B cell (primary cell): ENCODE results near the gene LIG4. TPM values are rescaled to one million over a fixed set of nuclear protein-coding genes. Genes with fewer than 3 reads are reported as not detected.

Source experiments
- ATAC-seq: fragments of 200-7000 bp; cut with Tn5 transposase; one replicate; pipeline ENCODE4 v1.10.0; 2021; ENCODE audit warnings: low read depth, mild to moderate bottlenecking, moderate number of reproducible peaks, moderate library complexity
- CTCF ChIA-PET: fragments of 350-600 bp; sonication (Branson Sonifier 250); formaldehyde crosslinking; loops from one replicate; lab custom pipeline; 2021; ENCODE audit warnings: antibody characterized with exemption, inconsistent platforms; lab: Charles Lee
- POLR2A ChIA-PET: fragments of 350-600 bp; sonication (Branson Sonifier 250); formaldehyde crosslinking; loops from one replicate; lab custom pipeline; 2021; ENCODE audit warnings: antibody characterized with exemption; lab: Charles Lee
- DNase-seq: peaks from one replicate; pipeline ENCODE4 v3.0.0; 2013
- H2AFZ ChIP-seq: 2 replicates; pipeline ENCODE4 v1.6.1; 2012; ENCODE audit warnings: mild to moderate bottlenecking, low read depth, low read length; ENCODE audit not compliant: insufficient read depth, poor library complexity, severe bottlenecking
- H3K27ac ChIP-seq, 2 donors: 1 replicate in 1 of 2; 2 replicates in 1 of 2; pipeline ENCODE4 v1.5.1; 2012 to 2013; ENCODE audit warnings: low read length in 2 of 2, mild to moderate bottlenecking in 2 of 2, moderate library complexity in 1 of 2
- H3K27me3 ChIP-seq, 4 experiments: fragments of 200-600 bp in 1 of 4; sonication (generic) in 1 of 4; replicated peaks in 1 of 4; 1 replicate in 2 of 4; 2 replicates in 2 of 4; pipeline versions ENCODE4 v1.6.1 to v1.7.0; 2013 to 2016; ENCODE audit warnings: low read length in 3 of 4, mild to moderate bottlenecking in 2 of 4, mixed read lengths in 1 of 4, moderate library complexity in 1 of 4; ENCODE audit not compliant: insufficient read depth in 4 of 4, control insufficient read depth in 3 of 4; ENCODE audit errors: control extremely low read depth in 1 of 4
- H3K36me3 ChIP-seq, 2 experiments: replicated peaks in 1 of 2; 1 replicate in 1 of 2; 2 replicates in 1 of 2; pipeline versions ENCODE4 v1.6.1 to v1.7.1; 2013; ENCODE audit warnings: low read length in 1 of 2; ENCODE audit not compliant: insufficient read depth in 2 of 2, control insufficient read depth in 1 of 2; ENCODE audit errors: control extremely low read depth in 1 of 2, extremely low read depth in 1 of 2
- H3K4me1 ChIP-seq, 2 donors: fragments of 200-600 bp in 1 of 2; sonication (generic) in 1 of 2; 1 replicate in 1 of 2; 2 replicates in 1 of 2; pipeline versions ENCODE4 v1.5.1 to v1.6.1; 2013 to 2017; ENCODE audit warnings: low read length in 2 of 2; ENCODE audit not compliant: control insufficient read depth in 2 of 2, insufficient read depth in 2 of 2
- H3K4me2 ChIP-seq: replicated peaks from 2 replicates; pipeline ENCODE3; 2012; ENCODE audit warnings: mild to moderate bottlenecking, low read depth, low read length; ENCODE audit not compliant: poor library complexity, severe bottlenecking
- H3K4me3 ChIP-seq, 5 experiments: fragments of 200-600 bp in 1 of 5; sonication (generic) in 1 of 5; 1 replicate in 3 of 5; 2 replicates in 2 of 5; pipeline versions ENCODE4 v1.5.1 to v1.7.0; 2011 to 2016; ENCODE audit warnings: low read length in 4 of 5, mild to moderate bottlenecking in 4 of 5, low read depth in 2 of 5, control low read depth in 1 of 5, moderate library complexity in 1 of 5; ENCODE audit not compliant: insufficient read depth in 1 of 5; ENCODE audit errors: control extremely low read depth in 1 of 5, extremely low read depth in 1 of 5
- H3K79me2 ChIP-seq: fragments of 200-600 bp; sonication (generic); one replicate; pipeline ENCODE4 v1.6.0; 2016; ENCODE audit warnings: low read length; ENCODE audit not compliant: control insufficient read depth, insufficient read depth
- H3K9ac ChIP-seq: fragments of 200-600 bp; sonication (generic); 2 replicates; pipeline ENCODE4 v1.6.1; 2017; ENCODE audit warnings: mild to moderate bottlenecking, low read length, moderate library complexity
- H3K9me3 ChIP-seq, 3 donors: one replicate each; pipeline versions ENCODE4 v1.6.1 to v1.7.1; 2013; ENCODE audit warnings: low read length in 2 of 3; ENCODE audit not compliant: control insufficient read depth in 2 of 3, insufficient read depth in 1 of 3; ENCODE audit errors: control extremely low read depth in 1 of 3
- H4K20me1 ChIP-seq: 2 replicates; pipeline ENCODE4 v1.6.0; 2012; ENCODE audit warnings: mild to moderate bottlenecking, low read length; ENCODE audit not compliant: insufficient read depth, control insufficient read depth, poor library complexity, severe bottlenecking
- H3K27ac Mint-ChIP-seq: one replicate; pipeline ENCODE4 v1.8.0; 2021; ENCODE audit warnings: mixed read lengths
- H3K27me3 Mint-ChIP-seq: one replicate; pipeline ENCODE4 v1.8.0; 2021; ENCODE audit warnings: mixed read lengths
- H3K4me1 Mint-ChIP-seq: one replicate; pipeline ENCODE4 v1.8.0; 2021; ENCODE audit warnings: mixed read lengths
- H3K4me3 Mint-ChIP-seq: one replicate; pipeline ENCODE4 v1.8.0; 2021; ENCODE audit warnings: mixed read lengths
- H3K9me3 Mint-ChIP-seq: one replicate; pipeline ENCODE4 v1.8.0; 2022; ENCODE audit warnings: mixed read lengths; ENCODE audit not compliant: insufficient read depth
- EZH2 ChIP-seq: IDR thresholded peaks from 2 replicates; pipeline ENCODE4 v1.6.1; 2012; ENCODE audit warnings: borderline replicate concordance, low read depth, mild to moderate bottlenecking, moderate library complexity, low read length; ENCODE audit not compliant: insufficient read depth, poor library complexity, severe bottlenecking
- WGBS: methylation state at CpG from one replicate; pipeline ENCODE4 v1.1.5; 2013; ENCODE audit warnings: missing lambda C conversion rate; ENCODE audit not compliant: insufficient coverage; 5-methylcytosine and 5-hydroxymethylcytosine counted together
- intact Hi-C: fragments of 100-400 bp; cut with micrococcal nuclease; formaldehyde crosslinking; loops from one replicate; pipeline ENCODE4 v1.10.0; 2022
- polyA plus RNA-seq: library from polyadenylated mRNA; depleted of rRNA; stranded (reverse); fragments of >200 nt; gene quantifications from 2 replicates; pipeline ENCODE4 v1.2.3, GENCODE V29; 2012
- total RNA-seq, 2 donors: library from RNA; stranded (reverse); fragments of 120-200 nt in 1 of 2; gene quantifications; 1 replicate in 1 of 2; 2 replicates in 1 of 2; pipeline versions ENCODE4 v1.2.3 to v1.2.4, GENCODE V29; 2013 to 2022
- TF ChIP-seq, protein P1 (sequence below): fragments of 200-600 bp; IDR thresholded peaks from one replicate; pipeline ENCODE4 v1.8.0; 2022; ENCODE audit warnings: antibody characterized with exemption, mild to moderate bottlenecking

Gene LIG4
- total and polyA plus RNA-seq, 2 donors (not counting 1 experiment from before 2014, with no cell fraction given): 6.6 to 22.3 TPM

DNA sequence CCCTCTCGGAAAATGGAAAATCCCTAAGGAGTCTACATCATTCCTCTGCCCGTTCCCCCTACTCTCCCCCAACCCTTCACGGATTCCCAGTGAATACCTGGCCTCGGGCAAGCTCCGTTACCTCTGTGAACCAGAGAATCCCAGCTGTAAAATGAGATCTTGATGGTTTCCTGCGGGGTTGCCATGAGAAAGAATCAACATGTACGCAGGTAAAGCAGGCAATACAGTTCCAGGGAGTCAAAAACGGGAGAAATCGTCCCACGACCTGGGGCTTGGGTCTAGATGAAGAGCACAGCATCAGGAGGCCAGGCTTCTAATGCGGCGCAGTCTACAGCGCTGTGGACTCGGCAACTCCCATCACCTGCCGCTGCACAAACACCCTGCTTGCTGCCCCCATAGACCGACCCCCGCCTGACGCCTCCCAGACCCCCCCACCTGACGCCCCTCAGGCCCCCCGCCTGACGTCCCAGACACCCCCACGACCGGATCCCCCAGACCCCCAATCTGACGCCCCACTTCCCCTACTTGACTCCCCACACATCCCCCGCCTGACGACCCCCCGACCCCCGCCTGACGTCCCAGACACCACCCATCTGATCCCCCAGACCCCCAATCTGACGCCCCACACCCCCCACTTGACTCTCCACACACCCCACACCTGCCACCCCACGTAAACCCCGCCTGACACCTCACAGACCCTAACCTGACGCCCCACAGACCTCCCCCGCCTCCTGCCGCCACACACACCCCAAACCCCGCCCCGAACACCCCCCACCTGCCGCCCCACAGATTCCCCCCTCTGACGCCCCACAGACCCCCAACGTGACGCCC, 680 bp downstream of the LIG4 start:
- Mint-ChIP-seq H3K27ac (peak overlapping the region; percentile 95), H3K9me3 (no peaks in the 10 kb centered on the region), H3K4me3 (peak overlapping the region; percentile 93), H3K4me1 (peaks cover 59% of the 10 kb centered on the region), H3K27me3 (no peaks in the 10 kb centered on the region)
- Histone ChIP-seq H3K9ac (peak overlapping the region; percentile 62), H3K4me2 (peak overlapping the region; percentile 73), H3K27ac (peak overlapping the region; percentile 67 to 91), H3K4me1 (peaks cover 54 to 56% of the 10 kb centered on the region in 2 donors), H2AFZ (peak overlapping the region; percentile 43), H3K79me2 (peaks cover 65% of the 10 kb centered on the region), H3K9me3 (no peaks in the 10 kb centered on the region), H3K36me3 (peaks cover 8 to 13% of the 10 kb centered on the region in 2 experiments), H3K4me3 (peak overlapping the region; percentile 14 to 72 (median 60)), H4K20me1 (no peaks in the 10 kb centered on the region), H3K27me3 (no peaks in the 10 kb centered on the region)
- POLR2A ChIA-PET: interaction anchor here (0.6 to 1.0 kb wide), 3 partner anchors 13 to 54 kb away, joined by 3 to 8 read pairs (median 3); no protein-coding TSS in a partner anchor
- intact Hi-C loops: loop anchor here (2.0 to 10.0 kb wide), 3 partner anchors 30 to 1573 kb away; partner anchors contain the start of gene IRS2
- ATAC-seq (peak; percentile 1), DNase-seq (peak; percentile 52)
- TF ChIP-seq, protein P1, sequence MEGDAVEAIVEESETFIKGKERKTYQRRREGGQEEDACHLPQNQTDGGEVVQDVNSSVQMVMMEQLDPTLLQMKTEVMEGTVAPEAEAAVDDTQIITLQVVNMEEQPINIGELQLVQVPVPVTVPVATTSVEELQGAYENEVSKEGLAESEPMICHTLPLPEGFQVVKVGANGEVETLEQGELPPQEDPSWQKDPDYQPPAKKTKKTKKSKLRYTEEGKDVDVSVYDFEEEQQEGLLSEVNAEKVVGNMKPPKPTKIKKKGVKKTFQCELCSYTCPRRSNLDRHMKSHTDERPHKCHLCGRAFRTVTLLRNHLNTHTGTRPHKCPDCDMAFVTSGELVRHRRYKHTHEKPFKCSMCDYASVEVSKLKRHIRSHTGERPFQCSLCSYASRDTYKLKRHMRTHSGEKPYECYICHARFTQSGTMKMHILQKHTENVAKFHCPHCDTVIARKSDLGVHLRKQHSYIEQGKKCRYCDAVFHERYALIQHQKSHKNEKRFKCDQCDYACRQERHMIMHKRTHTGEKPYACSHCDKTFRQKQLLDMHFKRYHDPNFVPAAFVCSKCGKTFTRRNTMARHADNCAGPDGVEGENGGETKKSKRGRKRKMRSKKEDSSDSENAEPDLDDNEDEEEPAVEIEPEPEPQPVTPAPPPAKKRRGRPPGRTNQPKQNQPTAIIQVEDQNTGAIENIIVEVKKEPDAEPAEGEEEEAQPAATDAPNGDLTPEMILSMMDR: no peak
- TF ChIP-seq EZH2: no peak
- CTCF ChIA-PET: interaction anchor here (1.0 to 11.2 kb wide), 3 partner anchors 13 to 37 kb away, joined by 4 to 89 read pairs (median 4); no protein-coding TSS in a partner anchor
- 42% methylated on average over 21 of the region's 41 CpGs for WGBS
